ENCODE data around the gene DAP3. TPM values are rescaled to one million over a fixed set of nuclear protein-coding genes. Genes with fewer than 3 reads are reported as not detected.
"Not testable (repeated sequence)": the region's sequence is repeated elsewhere in the genome, so short reads cannot be mapped to it uniquely, and the experiment has no call there.

DAP3 gene
- total RNA-seq, 1 experiment from 2014 or later: 148 TPM

DNA sequence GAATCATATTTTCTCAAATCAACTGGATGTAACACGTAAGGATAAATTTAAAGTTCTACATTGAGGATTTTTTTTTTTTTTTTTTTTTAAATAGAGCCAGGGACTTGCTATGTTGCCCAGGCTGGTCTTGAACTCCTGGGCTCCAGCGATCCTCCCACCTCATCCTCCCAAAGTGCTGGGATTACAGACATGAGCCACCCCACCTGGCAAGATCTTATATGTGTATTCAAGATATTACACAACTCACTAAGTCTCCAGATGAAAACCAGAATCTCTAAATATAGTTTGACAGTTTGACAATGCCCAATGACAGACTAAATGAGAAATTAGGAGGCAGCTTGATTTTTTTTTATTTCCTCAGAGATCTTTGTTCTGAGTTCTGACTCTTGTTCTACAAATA lies 7.1 kb upstream of the DAP3 start (continued):
- TF ChIP-seq EZH2phosphoT487 (IDR thresholded peaks at IDR 0.05; ENCODE audit: borderline replicate concordance): no peak
- TF ChIP-seq SP1 (IDR thresholded peaks at IDR 0.05; ENCODE audit: low read depth): no peak
- TF ChIP-seq RAD21 (IDR thresholded peaks at IDR 0.05; ENCODE audit: low read depth): no peak
- no peak for TF ChIP-seq SRF (IDR thresholded peaks at IDR 0.05; ENCODE audit: low read depth)
- TF ChIP-seq POLR2A (IDR thresholded peaks at IDR 0.05; ENCODE audit: borderline replicate concordance, extremely low read depth, insufficient read depth, insufficient read length): no peak
- no peak for TF ChIP-seq TCF7L2 (IDR thresholded peaks at IDR 0.05; ENCODE audit: borderline replicate concordance, extremely low read depth, insufficient read depth, insufficient read length)
- no peak for TF ChIP-seq CEBPB (IDR thresholded peaks at IDR 0.05; ENCODE audit: low read depth)

DNA sequence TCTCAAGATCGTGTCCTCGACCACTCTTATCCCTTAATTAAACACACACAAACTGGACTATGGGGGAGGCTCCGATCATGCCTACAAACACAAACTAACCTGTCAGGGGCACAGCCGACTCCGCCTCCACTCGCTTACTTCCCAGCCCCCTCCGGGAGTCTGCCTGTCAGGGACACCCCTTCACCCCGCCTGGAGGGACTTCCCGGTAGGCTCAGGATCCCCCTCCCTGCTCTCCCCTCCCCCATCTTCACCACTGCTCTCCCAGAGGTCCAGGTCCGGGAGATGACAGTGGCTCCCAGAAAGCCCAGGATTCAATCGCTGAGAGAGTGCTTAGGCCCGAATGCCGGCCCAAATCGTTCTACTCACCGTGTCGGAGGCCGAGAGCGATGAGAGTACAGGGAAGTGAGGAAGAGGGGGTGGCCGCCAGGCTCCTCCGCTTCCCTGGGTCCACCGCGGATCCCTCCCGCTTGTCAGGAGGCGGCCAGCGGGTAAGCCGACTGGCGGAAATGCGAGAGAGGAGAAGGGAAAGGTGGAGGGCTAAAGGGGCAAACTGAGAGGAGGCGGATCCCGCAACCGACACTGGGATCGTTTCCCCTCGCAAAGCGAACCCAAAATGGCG lies 1.1 kb upstream of the DAP3 start:
- peaks cover 90% of the 10 kb centered on the region for H3K79me2 ChIP-seq (ENCODE audit: insufficient read depth, low read length)
- BruUV-seq (replicated peaks); H2AFZ ChIP-seq (ENCODE audit: low read depth, low read length, poor library complexity, severe bottlenecking); H3K27me3 ChIP-seq (ENCODE audit: insufficient read depth, low read length); intact Hi-C loops (cut with micrococcal nuclease); DNase-seq (ENCODE audit: low read depth, low spot score); H3K9me3 ChIP-seq (ENCODE audit: control insufficient read depth in 1 of 2, insufficient read depth in 1 of 2, low read depth in 1 of 2, low read length in 2 of 2); H3K9me2 ChIP-seq (ENCODE audit: insufficient read depth); H4K20me1 ChIP-seq (ENCODE audit: insufficient read depth); CTCF ChIA-PET; RAD21 ChIA-PET (ENCODE audit: low non-redundant PET in 1 of 2, low total read pairs in 2 of 2, uncharacterized antibody in 2 of 2, unreplicated experiment in 2 of 2); H3K4me1 ChIP-seq (ENCODE audit: control insufficient read depth in 1 of 2, insufficient read depth in 2 of 2, low read length in 2 of 2): not testable (repeated sequence)
- peak overlapping the region; percentile 93 for H3K9ac ChIP-seq (ENCODE audit: low read length)
- peak overlapping the region; percentile 69 for H3K4me2 ChIP-seq (ENCODE audit: low read length)
- peak; percentile 9 for ATAC-seq
- peak overlapping the region; percentile 88 to 91 for H3K4me3 ChIP-seq (replicated peaks in 1 of 2; ENCODE audit: low read depth in 1 of 2, low read length in 2 of 2)
- POLR2A ChIA-PET: interaction anchor here (1.0 kb wide), 1 partner anchor 36 kb away, joined by 3 read pairs; no protein-coding TSS in a partner anchor
- H3K27ac ChIP-seq (ENCODE audit: low read depth, low read length): peak overlapping the region; percentile 97
- H3K36me3 ChIP-seq (ENCODE audit: control insufficient read depth in 1 of 2, insufficient read depth in 2 of 2, low read length in 2 of 2): peaks cover 5 to 19% of the 10 kb centered on the region in 2 experiments
- TF ChIP-seq YY1 (IDR thresholded peaks at IDR 0.05; ENCODE audit: extremely low read depth, insufficient replicate concordance, low read depth, low read length): peak; percentile 91

All from HCT116 (cell line).